HCT116 (cell line): ENCODE data around the gene ITGAL. TPM values are rescaled to one million over a fixed set of nuclear protein-coding genes. Genes with fewer than 3 reads are reported as not detected.

Experiments
- ATAC-seq: fragments of 200-7000 bp; cut with Tn5 transposase; 2 replicates; pipeline ENCODE4 v1.9.1; 2020; ENCODE audit warnings: mild to moderate bottlenecking, moderate library complexity
- BruUV-seq: library from RNA; stranded (reverse); fragments of 400-500 nt; replicated peaks from 2 replicates; lab custom pipeline; 2021; lab: Mats Ljungman, UMichigan
- CTCF ChIA-PET: fragments of 300-600 bp; sonication (Branson Sonifier 250); formaldehyde crosslinking; loops from one replicate; lab custom pipeline; 2021; ENCODE audit warnings: antibody characterized with exemption; lab: Charles Lee
- POLR2A ChIA-PET: fragments of 300-600, 350-600 bp; sonication (Branson Sonifier 250); formaldehyde crosslinking; loops from one replicate; lab custom pipeline; 2021; ENCODE audit warnings: antibody characterized with exemption; lab: Charles Lee
- RAD21 ChIA-PET, 2 experiments: fragments of 300-600 bp; sonication (Branson Sonifier 250); formaldehyde crosslinking; loops; one replicate each; lab custom pipeline; 2023; ENCODE audit warnings: low total read pairs in 2 of 2; ENCODE audit not compliant: uncharacterized antibody in 2 of 2, unreplicated experiment in 2 of 2, low non-redundant PET in 1 of 2; lab: Charles Lee
- DNase-seq: peaks from one replicate; pipeline ENCODE4 v3.0.0-alpha.2; 2010; ENCODE audit warnings: low read depth, low spot score
- H2AFZ ChIP-seq: fragments of 200-600 bp; shearing (Covaris generic), sonication (generic); 2 replicates; pipeline ENCODE4 v1.6.1; 2017; ENCODE audit warnings: low read depth, mixed run types, mixed read lengths, antibody characterized with exemption, low read length; ENCODE audit not compliant: poor library complexity, severe bottlenecking
- H3K27ac ChIP-seq: 2 replicates; pipeline ENCODE4 v1.5.1; 2012; ENCODE audit warnings: low read depth, low read length
- H3K27me3 ChIP-seq: fragments of 200-600 bp; sonication (generic); 2 replicates; pipeline ENCODE4 v1.6.1; 2016; ENCODE audit warnings: mixed run types, low read length, mixed read lengths; ENCODE audit not compliant: insufficient read depth
- H3K36me3 ChIP-seq, 2 experiments: fragments of 200-500 bp in 1 of 2; fragments of 200-600 bp in 1 of 2; sonication (Bioruptor generic) in 1 of 2; sonication (generic) in 1 of 2; 2 replicates each; pipeline versions ENCODE4 v1.5.1 to v1.6.1; 2014 to 2016; ENCODE audit warnings: low read length in 2 of 2, inconsistent platforms in 1 of 2, mixed read lengths in 1 of 2, mixed run types in 1 of 2; ENCODE audit not compliant: insufficient read depth in 2 of 2, control insufficient read depth in 1 of 2
- H3K4me1 ChIP-seq, 2 experiments: fragments of 200-600 bp in 1 of 2; sonication (generic) in 1 of 2; 2 replicates each; pipeline versions ENCODE4 v1.5.1 to v1.6.1; 2012 to 2017; ENCODE audit warnings: low read length in 2 of 2, inconsistent platforms in 1 of 2, mild to moderate bottlenecking in 1 of 2, mixed read lengths in 1 of 2, mixed run types in 1 of 2, moderate library complexity in 1 of 2; ENCODE audit not compliant: insufficient read depth in 2 of 2, control insufficient read depth in 1 of 2
- H3K4me2 ChIP-seq: fragments of 200-600 bp; sonication (generic); 2 replicates; pipeline ENCODE4 v1.6.1; 2017; ENCODE audit warnings: mixed run types, low read length, mixed read lengths
- H3K4me3 ChIP-seq, 2 experiments: fragments of 200-600 bp in 1 of 2; sonication (generic) in 1 of 2; replicated peaks in 1 of 2; 2 replicates each; pipeline ENCODE4 v1.5.1; 2011 to 2016; ENCODE audit warnings: low read length in 2 of 2, control low read depth in 1 of 2, low read depth in 1 of 2, mild to moderate bottlenecking in 1 of 2, mixed read lengths in 1 of 2, mixed run types in 1 of 2
- H3K79me2 ChIP-seq: fragments of 200-600 bp; sonication (generic); 2 replicates; pipeline ENCODE4 v1.6.1; 2017; ENCODE audit warnings: mild to moderate bottlenecking, mixed run types, low read length, moderate library complexity, mixed read lengths; ENCODE audit not compliant: insufficient read depth
- H3K9ac ChIP-seq: fragments of 200-600 bp; sonication (generic); 2 replicates; pipeline ENCODE4 v1.6.1; 2016; ENCODE audit warnings: low read length, mixed read lengths
- H3K9me2 ChIP-seq: fragments of 200-600 bp; sonication (generic), shearing (Covaris generic); 2 replicates; pipeline ENCODE4 v1.6.1; 2017; ENCODE audit warnings: mixed run types, mild to moderate bottlenecking, moderate library complexity; ENCODE audit not compliant: insufficient read depth
- H3K9me3 ChIP-seq, 2 experiments: fragments of 200-500 bp in 1 of 2; fragments of 200-600 bp in 1 of 2; sonication (Bioruptor generic) in 1 of 2; sonication (generic) in 1 of 2; 2 replicates each; pipeline ENCODE4 v1.6.1; 2014 to 2017; ENCODE audit warnings: low read length in 2 of 2, mixed read lengths in 2 of 2, inconsistent platforms in 1 of 2, low read depth in 1 of 2, mild to moderate bottlenecking in 1 of 2, mixed run types in 1 of 2, moderate library complexity in 1 of 2; ENCODE audit not compliant: control insufficient read depth in 1 of 2, insufficient read depth in 1 of 2
- H4K20me1 ChIP-seq: fragments of 200-600 bp; sonication (generic), shearing (Covaris generic); 2 replicates; pipeline ENCODE4 v1.6.1; 2017; ENCODE audit warnings: mixed run types, mild to moderate bottlenecking, moderate library complexity; ENCODE audit not compliant: insufficient read depth
- CBX3 ChIP-seq: IDR thresholded peaks from 2 replicates; pipeline ENCODE4 v1.6.1; 2012; ENCODE audit warnings: low read depth
- CEBPB ChIP-seq: IDR thresholded peaks from 2 replicates; pipeline ENCODE4 v1.6.1; 2012; ENCODE audit warnings: low read depth
- RAD21 ChIP-seq: IDR thresholded peaks from 2 replicates; pipeline ENCODE4 v1.6.1; 2012; ENCODE audit warnings: low read depth, mild to moderate bottlenecking
- SP1 ChIP-seq: IDR thresholded peaks from 2 replicates; pipeline ENCODE4 v1.6.1; 2012; ENCODE audit warnings: low read depth
- SRF ChIP-seq: IDR thresholded peaks from 2 replicates; pipeline ENCODE4 v1.6.1; 2012; ENCODE audit warnings: low read depth
- TCF7L2 ChIP-seq: IDR thresholded peaks from 2 replicates; pipeline ENCODE4 v1.7.0; 2011; ENCODE audit warnings: borderline replicate concordance, inconsistent platforms; ENCODE audit not compliant: insufficient read depth, insufficient read length; ENCODE audit errors: extremely low read depth
- YY1 ChIP-seq: IDR thresholded peaks from 2 replicates; pipeline ENCODE4 v1.6.1; 2011; ENCODE audit warnings: low read length, low read depth, moderate library complexity, mild to moderate bottlenecking; ENCODE audit not compliant: insufficient replicate concordance; ENCODE audit errors: extremely low read depth
- ZFX ChIP-seq: fragments of 450-650 bp; IDR thresholded peaks from 2 replicates; pipeline ENCODE4 v1.6.1; 2017
- intact Hi-C: fragments of 100-400 bp; cut with micrococcal nuclease; formaldehyde crosslinking; loops from 2 replicates; pipeline ENCODE4 v1.10.0; 2022
- total RNA-seq: library from RNA; stranded (reverse); gene quantifications from one replicate; pipeline ENCODE4 v1.2.1, GENCODE V29; 2021; ENCODE audit not compliant: unreplicated experiment
- TF ChIP-seq, protein P1 (sequence below): IDR thresholded peaks from 2 replicates; pipeline ENCODE4 v1.6.1; 2011; ENCODE audit warnings: mild to moderate bottlenecking, low read length, moderate library complexity; ENCODE audit not compliant: insufficient replicate concordance; ENCODE audit errors: extremely low read depth

The ITGAL gene
- total RNA-seq, 1 experiment from 2014 or later, result 1.4 TPM

DNA sequence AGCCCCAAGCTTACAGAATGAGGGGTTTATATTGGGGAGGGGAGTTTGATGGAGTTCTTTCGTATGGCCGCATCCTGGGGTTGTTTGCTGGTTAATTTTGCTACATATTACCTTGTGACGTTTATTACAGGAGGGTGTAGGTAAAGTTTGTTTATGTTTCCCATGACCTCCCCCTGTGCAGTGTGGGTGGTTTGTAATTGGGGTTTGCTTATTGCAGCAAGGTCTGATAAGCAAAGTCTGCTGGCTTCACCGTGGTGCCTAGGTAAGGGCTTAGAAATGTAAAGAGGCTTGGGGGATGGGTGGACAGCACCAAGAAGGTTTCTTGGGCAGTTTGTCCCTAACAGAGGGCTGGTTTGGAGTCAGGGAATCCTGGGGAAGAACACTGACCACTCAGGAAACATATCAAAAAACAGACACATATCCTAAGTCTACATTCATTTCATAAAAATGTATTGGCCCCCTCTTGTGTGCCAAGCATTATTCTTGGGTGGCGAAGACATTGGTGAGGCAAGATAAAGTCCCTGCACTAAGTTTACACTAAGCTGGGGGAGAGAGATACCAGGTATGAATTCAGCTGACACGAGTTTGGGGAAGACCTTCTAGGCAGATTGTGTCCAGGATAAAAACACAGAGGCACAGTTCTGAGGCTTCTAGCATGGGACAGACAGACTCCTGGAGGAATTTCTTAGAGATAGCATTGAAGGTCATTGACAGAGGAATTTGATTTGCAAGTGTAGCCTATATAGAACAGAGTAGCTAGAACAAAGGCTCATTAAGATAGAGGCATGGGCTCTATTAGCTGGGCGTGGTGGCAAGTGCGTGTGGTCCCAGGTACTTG, 76.1 kb downstream of the ITGAL start:
- Histone ChIP-seq H3K9me2 (no peaks in the 10 kb centered on the region), H3K27me3 (no peaks in the 10 kb centered on the region), H3K4me2 (peak overlapping the region; percentile 23; the same call in 1 of the 2 replicates), H3K79me2 (no peaks in the 10 kb centered on the region), H3K9ac (no peak overlapping the region), H4K20me1 (no peaks in the 10 kb centered on the region), H3K4me1 (peaks cover 6 to 13% of the 10 kb centered on the region in 2 experiments), H3K36me3 (no peaks in the 10 kb centered on the region), H2AFZ (no peak overlapping the region), H3K4me3 (no peak overlapping the region), H3K9me3 (no peaks in the 10 kb centered on the region), H3K27ac (no peak overlapping the region)
- POLR2A ChIA-PET, result no interaction called here
- BruUV-seq, result no TSS peak
- ATAC-seq (no peak), DNase-seq (no peak)
- CTCF ChIA-PET, result interaction anchor here (1.1 to 1.6 kb wide), 2 partner anchors 13 to 119 kb away, joined by 4 to 5 read pairs; partner anchors contain the start of gene DCTPP1
- RAD21 ChIA-PET, result no interaction called here
- intact Hi-C loops, result no loop called here
- TF ChIP-seq, protein P1, sequence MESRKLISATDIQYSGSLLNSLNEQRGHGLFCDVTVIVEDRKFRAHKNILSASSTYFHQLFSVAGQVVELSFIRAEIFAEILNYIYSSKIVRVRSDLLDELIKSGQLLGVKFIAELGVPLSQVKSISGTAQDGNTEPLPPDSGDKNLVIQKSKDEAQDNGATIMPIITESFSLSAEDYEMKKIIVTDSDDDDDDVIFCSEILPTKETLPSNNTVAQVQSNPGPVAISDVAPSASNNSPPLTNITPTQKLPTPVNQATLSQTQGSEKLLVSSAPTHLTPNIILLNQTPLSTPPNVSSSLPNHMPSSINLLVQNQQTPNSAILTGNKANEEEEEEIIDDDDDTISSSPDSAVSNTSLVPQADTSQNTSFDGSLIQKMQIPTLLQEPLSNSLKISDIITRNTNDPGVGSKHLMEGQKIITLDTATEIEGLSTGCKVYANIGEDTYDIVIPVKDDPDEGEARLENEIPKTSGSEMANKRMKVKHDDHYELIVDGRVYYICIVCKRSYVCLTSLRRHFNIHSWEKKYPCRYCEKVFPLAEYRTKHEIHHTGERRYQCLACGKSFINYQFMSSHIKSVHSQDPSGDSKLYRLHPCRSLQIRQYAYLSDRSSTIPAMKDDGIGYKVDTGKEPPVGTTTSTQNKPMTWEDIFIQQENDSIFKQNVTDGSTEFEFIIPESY, result no peak
- TF ChIP-seq CEBPB (no peak), TCF7L2 (no peak), YY1 (no peak), SRF (no peak), ZFX (no peak), CBX3 (no peak), RAD21 (no peak), SP1 (no peak)
